ENCODE measurements around the gene RAB40C.
A peak's percentile ranks its signal among the peaks of the same experiment; 100 is the strongest.

Gene RAB40C

DNA sequence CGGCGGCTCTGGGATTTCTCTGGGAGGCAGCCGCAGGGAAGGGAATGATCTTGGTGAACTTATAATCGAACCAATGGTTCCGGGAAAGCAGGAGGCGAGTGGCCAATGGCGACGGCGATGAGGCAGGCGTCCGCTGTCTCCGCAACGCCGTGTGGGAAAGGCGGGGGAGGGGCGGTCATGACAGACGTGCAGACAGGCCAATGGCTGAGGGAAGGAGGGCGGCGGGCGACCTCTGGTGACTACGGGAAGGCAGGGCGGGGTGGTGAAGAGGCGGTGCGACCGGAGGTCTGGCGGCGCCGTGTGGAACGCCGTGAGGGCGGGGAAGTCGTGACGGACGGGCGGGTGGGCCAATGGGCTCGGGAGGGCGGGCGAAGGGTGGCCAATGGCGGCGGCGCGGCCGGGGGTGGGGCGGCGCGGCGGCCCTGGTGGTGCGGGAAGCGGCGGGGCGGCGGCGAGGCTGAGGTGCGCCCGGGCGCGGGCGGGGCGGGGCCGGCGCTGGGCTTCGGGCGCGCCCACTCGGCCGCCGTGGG is at the start of gene RAB40C:
RAB40C (plus strand) TSS at position 409 of the 530 bp plus-strand sequence. CDS start 226 bp downstream, outside the sequence.
- no CpG with 5 or more reads among the region's 67 CpGs for WGBS (ENCODE audit: insufficient coverage, insufficient read length)
- DNase-seq (ENCODE audit: low read depth, low spot score) = peak; percentile 91

DNA sequence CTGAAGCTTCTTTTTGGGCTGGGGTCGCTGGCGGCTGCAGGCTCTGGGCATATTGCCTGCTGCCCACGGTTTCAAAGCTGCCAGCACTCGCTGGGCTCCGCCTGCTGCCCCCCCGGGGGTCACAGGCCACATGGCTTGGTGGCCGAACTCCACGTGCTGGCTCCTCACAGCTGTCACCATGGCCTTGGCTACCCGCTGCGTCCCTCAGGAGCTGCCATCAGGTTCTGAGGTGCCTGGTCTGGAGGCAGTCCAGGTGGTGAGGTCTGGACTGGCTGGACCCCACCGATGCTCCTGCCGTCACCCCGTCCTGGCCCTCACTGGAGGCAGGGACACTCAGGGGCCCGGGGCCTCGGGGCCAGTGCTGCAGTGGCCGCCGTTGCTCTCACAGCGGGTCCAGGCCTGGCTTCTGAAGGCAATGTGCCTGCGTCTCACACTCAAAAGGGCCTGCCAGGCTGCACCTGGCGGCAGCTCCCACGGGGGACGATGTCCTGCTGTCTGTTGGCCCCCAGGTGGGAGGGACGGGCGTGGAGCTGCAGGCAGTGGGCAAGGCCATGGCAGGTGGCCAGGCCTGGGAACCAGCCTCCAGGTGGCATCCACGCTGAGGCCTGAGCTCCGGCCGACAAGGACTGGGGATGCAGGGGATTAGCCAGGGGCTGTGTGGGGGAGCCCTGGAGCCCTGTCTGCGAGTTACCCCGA is 49.1 kb upstream of the RAB40C start:
- H3K36me3 ChIP-seq (ENCODE audit: control insufficient read depth, insufficient read depth, low read length) = no peaks in the 10 kb centered on the region; the same call in 1 of the 2 replicates
- WGBS (ENCODE audit: insufficient coverage, insufficient read length) = no CpG with 5 or more reads among the region's 29 CpGs
- H3K9me3 ChIP-seq (ENCODE audit: control insufficient read depth, insufficient read depth, low read length) = no peaks in the 10 kb centered on the region

More for the DNA sequence above, at the start of gene RAB40C:
- H3K27me3 ChIP-seq (ENCODE audit: control insufficient read depth, insufficient read depth, low read length) = no peaks in the 10 kb centered on the region
- no peaks in the 10 kb centered on the region for H3K9me3 ChIP-seq (ENCODE audit: control insufficient read depth, insufficient read depth, low read length)
- H3K4me3 ChIP-seq (ENCODE audit: low read length) = peak within 1 kb of the TSS; percentile 75
- H3K4me1 ChIP-seq (ENCODE audit: control insufficient read depth, insufficient read depth, low read length) = peaks cover 6% of the 10 kb centered on the region
- H3K27ac ChIP-seq (ENCODE audit: low read length) = no peak within 1 kb of the TSS
- no peaks in the 10 kb centered on the region for H3K36me3 ChIP-seq (ENCODE audit: control insufficient read depth, insufficient read depth, low read length)

GRCh38 chr16:543301-544164 is 46.3 kb upstream of the RAB40C start:
- H3K27ac ChIP-seq (ENCODE audit: low read length) = no peak overlapping the region
- no peaks in the 10 kb centered on the region for H3K27me3 ChIP-seq (ENCODE audit: control insufficient read depth, insufficient read depth, low read length)
- no peak overlapping the region for H3K4me3 ChIP-seq (ENCODE audit: low read length)
- WGBS (ENCODE audit: insufficient coverage, insufficient read length) = no CpG with 5 or more reads among the region's 51 CpGs
- no peak for DNase-seq (ENCODE audit: low read depth, low spot score)
- no peaks in the 10 kb centered on the region for H3K9me3 ChIP-seq (ENCODE audit: control insufficient read depth, insufficient read depth, low read length)
- no peaks in the 10 kb centered on the region for H3K4me1 ChIP-seq (ENCODE audit: control insufficient read depth, insufficient read depth, low read length)
- H3K36me3 ChIP-seq (ENCODE audit: control insufficient read depth, insufficient read depth, low read length) = peaks cover 4% of the 10 kb centered on the region; the same call in 1 of the 2 replicates

More for the DNA sequence above, 49.1 kb upstream of the RAB40C start:
- Histone ChIP-seq H3K4me3 (ENCODE audit: low read length) (no peak overlapping the region), H3K4me1 (ENCODE audit: control insufficient read depth, insufficient read depth, low read length) (no peaks in the 10 kb centered on the region), H3K27ac (ENCODE audit: low read length) (no peak overlapping the region), H3K27me3 (ENCODE audit: control insufficient read depth, insufficient read depth, low read length) (no peaks in the 10 kb centered on the region)
- no peak for DNase-seq (ENCODE audit: low read depth, low spot score)

DNA sequence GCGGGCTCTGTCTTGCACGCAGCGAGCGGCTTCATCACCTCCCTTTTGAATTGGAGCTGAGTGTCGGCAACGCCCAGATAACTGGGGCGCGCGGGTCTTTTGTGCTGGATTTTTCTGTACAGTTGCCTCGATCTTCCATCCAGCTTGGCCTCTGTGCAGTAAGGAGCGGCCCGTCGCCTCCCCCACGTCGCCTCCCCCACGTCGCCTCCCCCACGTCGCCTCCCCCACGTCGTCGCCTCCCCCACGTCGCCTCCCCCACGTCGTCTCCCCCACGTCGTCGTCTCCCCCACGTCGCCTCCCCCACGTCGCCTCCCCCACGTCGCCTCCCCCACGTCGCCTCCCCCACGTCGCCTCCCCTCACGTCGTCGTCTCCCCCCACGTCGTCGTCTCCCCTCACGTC is 45.3 kb upstream of the RAB40C start:
- H3K27ac ChIP-seq (ENCODE audit: low read length) = no peak overlapping the region
- no peaks in the 10 kb centered on the region; the same call in 1 of the 2 replicates for H3K4me1 ChIP-seq (ENCODE audit: control insufficient read depth, insufficient read depth, low read length)
- no peaks in the 10 kb centered on the region for H3K9me3 ChIP-seq (ENCODE audit: control insufficient read depth, insufficient read depth, low read length)
- no peaks in the 10 kb centered on the region for H3K27me3 ChIP-seq (ENCODE audit: control insufficient read depth, insufficient read depth, low read length)
- no peak for DNase-seq (ENCODE audit: low read depth, low spot score)
- no peak overlapping the region for H3K4me3 ChIP-seq (ENCODE audit: low read length)
- peaks cover 9% of the 10 kb centered on the region; the same call in 1 of the 2 replicates for H3K36me3 ChIP-seq (ENCODE audit: control insufficient read depth, insufficient read depth, low read length)
- whole genome bisulfite sequencing (ENCODE audit: insufficient coverage, insufficient read length) = no CpG with 5 or more reads among the region's 46 CpGs

DNA sequence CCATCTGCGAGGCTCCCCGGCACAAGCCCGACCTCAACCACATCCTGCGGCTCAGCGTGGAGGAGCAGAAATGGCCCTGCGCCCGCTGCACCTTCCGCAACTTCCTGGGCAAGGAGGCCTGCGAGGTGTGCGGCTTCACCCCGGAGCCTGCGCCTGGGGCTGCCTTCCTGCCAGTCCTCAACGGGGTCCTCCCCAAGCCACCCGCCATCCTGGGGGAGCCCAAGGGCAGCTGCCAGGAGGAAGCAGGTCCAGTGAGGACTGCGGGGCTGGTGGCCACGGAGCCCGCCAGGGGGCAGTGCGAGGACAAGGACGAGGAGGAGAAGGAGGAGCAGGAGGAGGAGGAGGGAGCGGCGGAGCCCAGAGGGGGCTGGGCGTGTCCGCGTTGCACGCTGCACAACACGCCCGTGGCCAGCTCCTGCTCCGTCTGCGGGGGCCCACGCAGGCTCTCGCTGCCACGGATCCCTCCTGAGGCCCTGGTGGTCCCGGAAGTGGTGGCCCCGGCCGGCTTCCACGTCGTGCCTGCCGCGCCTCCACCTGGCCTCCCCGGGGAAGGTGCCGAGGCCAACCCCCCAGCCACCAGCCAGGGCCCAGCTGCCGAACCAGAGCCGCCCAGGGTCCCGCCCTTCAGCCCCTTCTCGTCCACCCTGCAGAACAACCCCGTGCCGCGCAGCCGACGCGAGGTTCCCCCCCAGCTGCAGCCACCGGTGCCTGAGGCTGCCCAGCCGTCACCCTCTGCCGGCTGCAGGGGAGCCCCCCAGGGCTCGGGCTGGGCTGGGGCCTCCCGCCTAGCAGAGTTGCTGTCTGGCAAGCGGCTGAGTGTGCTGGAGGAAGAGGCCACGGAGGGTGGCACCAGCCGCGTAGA is 42.7 kb upstream of the RAB40C start:
- H3K27ac ChIP-seq (ENCODE audit: low read length) = no peak overlapping the region
- no CpG with 5 or more reads among the region's 60 CpGs for WGBS (ENCODE audit: insufficient coverage, insufficient read length)
- H3K4me1 ChIP-seq (ENCODE audit: control insufficient read depth, insufficient read depth, low read length) = no peaks in the 10 kb centered on the region; the same call in 1 of the 2 replicates
- H3K4me3 ChIP-seq (ENCODE audit: low read length) = no peak overlapping the region
- no peaks in the 10 kb centered on the region for H3K9me3 ChIP-seq (ENCODE audit: control insufficient read depth, insufficient read depth, low read length)
- peaks cover 16% of the 10 kb centered on the region; the same call in 1 of the 2 replicates for H3K36me3 ChIP-seq (ENCODE audit: control insufficient read depth, insufficient read depth, low read length)
- H3K27me3 ChIP-seq (ENCODE audit: control insufficient read depth, insufficient read depth, low read length) = no peaks in the 10 kb centered on the region
- no peak for DNase-seq (ENCODE audit: low read depth, low spot score)

GRCh38 chr16:548586-548985 is 41.3 kb upstream of the RAB40C start:
- Histone ChIP-seq H3K27ac (ENCODE audit: low read length) (no peak overlapping the region), H3K4me3 (ENCODE audit: low read length) (no peak overlapping the region), H3K27me3 (ENCODE audit: control insufficient read depth, insufficient read depth, low read length) (no peaks in the 10 kb centered on the region), H3K4me1 (ENCODE audit: control insufficient read depth, insufficient read depth, low read length) (no peaks in the 10 kb centered on the region; the same call in 1 of the 2 replicates), H3K9me3 (ENCODE audit: control insufficient read depth, insufficient read depth, low read length) (no peaks in the 10 kb centered on the region), H3K36me3 (ENCODE audit: control insufficient read depth, insufficient read depth, low read length) (peaks cover 23% of the 10 kb centered on the region; the same call in 1 of the 2 replicates)
- no peak for DNase-seq (ENCODE audit: low read depth, low spot score)
- no CpG with 5 or more reads among the region's 21 CpGs for WGBS (ENCODE audit: insufficient coverage, insufficient read length)

- Histone ChIP-seq H3K4me1 (ENCODE audit: control insufficient read depth, insufficient read depth, low read length) (no peaks in the 10 kb centered on the region; the same call in 1 of the 2 replicates), H3K36me3 (ENCODE audit: control insufficient read depth, insufficient read depth, low read length) (peaks cover 24% of the 10 kb centered on the region; the same call in 1 of the 2 replicates), H3K9me3 (ENCODE audit: control insufficient read depth, insufficient read depth, low read length) (no peaks in the 10 kb centered on the region), H3K27ac (ENCODE audit: low read length) (no peak overlapping the region), H3K4me3 (ENCODE audit: low read length) (no peak overlapping the region), H3K27me3 (ENCODE audit: control insufficient read depth, insufficient read depth, low read length) (no peaks in the 10 kb centered on the region)
- no CpG with 5 or more reads among the region's 54 CpGs for WGBS (ENCODE audit: insufficient coverage, insufficient read length)
- DNase-seq (ENCODE audit: low read depth, low spot score) = no peak
These were observed 40.2 kb upstream of the RAB40C start for GRCh38 chr16:549544-550263.

DNA sequence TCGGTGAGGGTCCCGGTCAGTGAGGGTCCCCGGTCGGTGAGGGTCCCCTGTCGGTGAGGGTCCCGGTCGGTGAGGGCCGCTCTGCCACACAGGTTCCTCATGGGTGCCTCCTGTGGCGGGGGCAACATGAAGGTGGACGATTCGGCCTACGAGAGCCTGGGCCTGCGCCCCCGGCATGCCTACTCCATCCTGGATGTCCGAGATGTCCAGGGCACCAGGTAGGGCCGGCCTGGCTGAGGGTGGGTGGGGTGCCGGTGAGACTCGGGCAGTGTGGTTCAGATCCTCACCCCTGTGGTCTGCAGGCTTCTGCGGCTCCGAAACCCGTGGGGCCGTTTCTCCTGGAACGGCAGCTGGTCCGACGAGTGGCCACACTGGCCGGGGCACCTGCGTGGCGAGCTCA is 38.7 kb upstream of the RAB40C start:
- no CpG with 5 or more reads among the region's 28 CpGs for WGBS (ENCODE audit: insufficient coverage, insufficient read length)
- Histone ChIP-seq H3K36me3 (ENCODE audit: control insufficient read depth, insufficient read depth, low read length) (peaks cover 25% of the 10 kb centered on the region; the same call in 1 of the 2 replicates), H3K9me3 (ENCODE audit: control insufficient read depth, insufficient read depth, low read length) (no peaks in the 10 kb centered on the region), H3K4me1 (ENCODE audit: control insufficient read depth, insufficient read depth, low read length) (no peaks in the 10 kb centered on the region; the same call in 1 of the 2 replicates), H3K4me3 (ENCODE audit: low read length) (no peak overlapping the region), H3K27me3 (ENCODE audit: control insufficient read depth, insufficient read depth, low read length) (no peaks in the 10 kb centered on the region), H3K27ac (ENCODE audit: low read length) (no peak overlapping the region)
- no peak for DNase-seq (ENCODE audit: low read depth, low spot score)

- peaks cover 25% of the 10 kb centered on the region; the same call in 1 of the 2 replicates for H3K36me3 ChIP-seq (ENCODE audit: control insufficient read depth, insufficient read depth, low read length)
- H3K4me3 ChIP-seq (ENCODE audit: low read length) = no peak overlapping the region
- no CpG with 5 or more reads among the region's 35 CpGs for WGBS (ENCODE audit: insufficient coverage, insufficient read length)
- DNase-seq (ENCODE audit: low read depth, low spot score) = no peak
- no peak overlapping the region for H3K27ac ChIP-seq (ENCODE audit: low read length)
- no peaks in the 10 kb centered on the region; the same call in 1 of the 2 replicates for H3K4me1 ChIP-seq (ENCODE audit: control insufficient read depth, insufficient read depth, low read length)
- H3K27me3 ChIP-seq (ENCODE audit: control insufficient read depth, insufficient read depth, low read length) = no peaks in the 10 kb centered on the region
- H3K9me3 ChIP-seq (ENCODE audit: control insufficient read depth, insufficient read depth, low read length) = no peaks in the 10 kb centered on the region
These were observed 37.7 kb upstream of the RAB40C start for GRCh38 chr16:552171-552570.
